Measurements from ENCODE around the gene SPEN.
"Not testable (repeated sequence)": the region's sequence is repeated elsewhere in the genome, so short reads cannot be mapped to it uniquely, and the experiment has no call there.

Gene SPEN

GRCh38 chr1:15974855-15975254 lies 127.3 kb downstream of the SPEN start:
- Histone ChIP-seq H3K36me3 (ENCODE audit: insufficient read depth, low read length) (peaks cover 13% of the 10 kb centered on the region; the same call in 1 of the 2 replicates), H4K20me1 (ENCODE audit: insufficient read depth, low read length, poor library complexity, severe bottlenecking) (peaks cover 18% of the 10 kb centered on the region), H3K9me3 (ENCODE audit: insufficient read depth, low read depth, low read length) (no peaks in the 10 kb centered on the region), H3K9ac (ENCODE audit: low read depth, low read length, poor library complexity, severe bottlenecking) (peak overlapping the region; percentile 83), H3F3A (ENCODE audit: low read depth) (no peaks in the 10 kb centered on the region), H3K4me2 (ENCODE audit: low read depth, low read length, poor library complexity, severe bottlenecking) (peak overlapping the region; percentile 96), H3K27me3 (ENCODE audit: insufficient read depth, low read length, poor library complexity, severe bottlenecking) (no peaks in the 10 kb centered on the region), H3K4me3 (ENCODE audit: low read length, poor library complexity, severe bottlenecking) (peak overlapping the region; percentile 84), H2AFZ (ENCODE audit: low read length) (0 out of 2 replicates have a peak overlapping the region, but pooled peaks have one; percentile 86), H3K9me2 (replicated peaks; ENCODE audit: low read depth, low read length) (no peaks in the 10 kb centered on the region), H3K79me2 (ENCODE audit: insufficient read depth, low read length) (peaks cover 47% of the 10 kb centered on the region), H3K4me1 (ENCODE audit: insufficient read depth, low read length, poor library complexity, severe bottlenecking) (peaks cover 21% of the 10 kb centered on the region)
- TF ChIP-seq EZH2phosphoT487 (IDR thresholded peaks at IDR 0.05; ENCODE audit: borderline replicate concordance) (no peak), CTCF (conservative IDR thresholded peaks at IDR 0.05; ENCODE audit: low read length) (no peak)

- H3K9ac ChIP-seq (ENCODE audit: low read depth, low read length, poor library complexity, severe bottlenecking): peak overlapping the region; percentile 83
- TF ChIP-seq EZH2phosphoT487 (IDR thresholded peaks at IDR 0.05; ENCODE audit: borderline replicate concordance): no peak
- no peak; the same call in 1 of the 2 replicates for TF ChIP-seq CTCF (conservative IDR thresholded peaks at IDR 0.05; ENCODE audit: low read length)
- peaks cover 21% of the 10 kb centered on the region for H3K4me1 ChIP-seq (ENCODE audit: insufficient read depth, low read length, poor library complexity, severe bottlenecking)
- peak overlapping the region; percentile 96 for H3K4me2 ChIP-seq (ENCODE audit: low read depth, low read length, poor library complexity, severe bottlenecking)
- no peaks in the 10 kb centered on the region for H3K27me3 ChIP-seq (ENCODE audit: insufficient read depth, low read length, poor library complexity, severe bottlenecking)
- H3K9me3 ChIP-seq (ENCODE audit: insufficient read depth, low read depth, low read length): no peaks in the 10 kb centered on the region
- peaks cover 45% of the 10 kb centered on the region for H3K79me2 ChIP-seq (ENCODE audit: insufficient read depth, low read length)
- peak overlapping the region; percentile 86 for H2AFZ ChIP-seq (ENCODE audit: low read length)
- H4K20me1 ChIP-seq (ENCODE audit: insufficient read depth, low read length, poor library complexity, severe bottlenecking): peaks cover 18% of the 10 kb centered on the region
- no peaks in the 10 kb centered on the region for H3K9me2 ChIP-seq (replicated peaks; ENCODE audit: low read depth, low read length)
- H3K4me3 ChIP-seq (ENCODE audit: low read length, poor library complexity, severe bottlenecking): peak overlapping the region; percentile 84
- H3K36me3 ChIP-seq (ENCODE audit: insufficient read depth, low read length): peaks cover 10% of the 10 kb centered on the region; the same call in 1 of the 2 replicates
- no peaks in the 10 kb centered on the region for H3F3A ChIP-seq (ENCODE audit: low read depth)
These were observed 127.9 kb downstream of the SPEN start for GRCh38 chr1:15975358-15975804.

GRCh38 chr1:15975805-15976680 lies 128.5 kb downstream of the SPEN start, which contains the start of gene ZBTB17:
ZBTB17 (minus strand) TSS chr1:15976101; CDS start chr1:15948495, 27,606 bp downstream.
- peaks cover 40% of the 10 kb centered on the region for H3K79me2 ChIP-seq (ENCODE audit: insufficient read depth, low read length)
- peak within 1 kb of the TSS; percentile 96 for H3K4me2 ChIP-seq (ENCODE audit: low read depth, low read length, poor library complexity, severe bottlenecking)
- no peak for TF ChIP-seq EZH2phosphoT487 (IDR thresholded peaks at IDR 0.05; ENCODE audit: borderline replicate concordance)
- no peak for TF ChIP-seq CTCF (conservative IDR thresholded peaks at IDR 0.05; ENCODE audit: low read length)
- peaks cover 21% of the 10 kb centered on the region for H3K4me1 ChIP-seq (ENCODE audit: insufficient read depth, low read length, poor library complexity, severe bottlenecking)
- no peaks in the 10 kb centered on the region for H3K9me3 ChIP-seq (ENCODE audit: insufficient read depth, low read depth, low read length)
- no peaks in the 10 kb centered on the region for H3K9me2 ChIP-seq (replicated peaks; ENCODE audit: low read depth, low read length)
- H2AFZ ChIP-seq (ENCODE audit: low read length): peak within 1 kb of the TSS; percentile 86
- peak within 1 kb of the TSS; percentile 84 for H3K4me3 ChIP-seq (ENCODE audit: low read length, poor library complexity, severe bottlenecking)
- no peaks in the 10 kb centered on the region for H3K27me3 ChIP-seq (ENCODE audit: insufficient read depth, low read length, poor library complexity, severe bottlenecking)
- peak within 1 kb of the TSS; percentile 83 for H3K9ac ChIP-seq (ENCODE audit: low read depth, low read length, poor library complexity, severe bottlenecking)
- H3K36me3 ChIP-seq (ENCODE audit: insufficient read depth, low read length): peaks cover 10% of the 10 kb centered on the region; the same call in 1 of the 2 replicates
- peaks cover 18% of the 10 kb centered on the region for H4K20me1 ChIP-seq (ENCODE audit: insufficient read depth, low read length, poor library complexity, severe bottlenecking)
- no peaks in the 10 kb centered on the region for H3F3A ChIP-seq (ENCODE audit: low read depth)

GRCh38 chr1:15977947-15978346 lies 130.4 kb downstream of the SPEN start:
- not testable (repeated sequence) for H3K4me3 ChIP-seq (ENCODE audit: low read length, poor library complexity, severe bottlenecking); H3K9ac ChIP-seq (ENCODE audit: low read depth, low read length, poor library complexity, severe bottlenecking); H3K36me3 ChIP-seq (ENCODE audit: insufficient read depth, low read length); H3F3A ChIP-seq (ENCODE audit: low read depth); H2AFZ ChIP-seq (ENCODE audit: low read length); H3K9me3 ChIP-seq (ENCODE audit: insufficient read depth, low read depth, low read length); H3K27me3 ChIP-seq (ENCODE audit: insufficient read depth, low read length, poor library complexity, severe bottlenecking); H3K9me2 ChIP-seq (replicated peaks; ENCODE audit: low read depth, low read length); H3K4me2 ChIP-seq (ENCODE audit: low read depth, low read length, poor library complexity, severe bottlenecking)
- Histone ChIP-seq H3K4me1 (ENCODE audit: insufficient read depth, low read length, poor library complexity, severe bottlenecking) (peaks cover 21% of the 10 kb centered on the region), H3K79me2 (ENCODE audit: insufficient read depth, low read length) (peaks cover 26% of the 10 kb centered on the region), H4K20me1 (ENCODE audit: insufficient read depth, low read length, poor library complexity, severe bottlenecking) (peaks cover 18% of the 10 kb centered on the region)
